Liver (tissue), 9 donors: Measurements from ENCODE around the gene MYBPH. TPM values are rescaled to one million over a fixed set of nuclear protein-coding genes. Genes with fewer than 3 reads are reported as not detected.

ENCODE experiments used
- DNase-seq: peaks from one replicate; pipeline ENCODE4 v3.0.0-alpha.2; 2017; ENCODE audit warnings: low spot score
- H3K27ac ChIP-seq, 2 donors: one replicate each; pipeline ENCODE4 v1.7.0; 2013; ENCODE audit warnings: inconsistent platforms in 2 of 2, low read length in 2 of 2, control low read depth in 1 of 2, low read depth in 1 of 2, mild to moderate bottlenecking in 1 of 2
- H3K27me3 ChIP-seq, 4 donors: one replicate each; pipeline versions ENCODE4 v1.6.1 to v1.7.0; 2013; ENCODE audit warnings: low read length in 3 of 4, inconsistent platforms in 1 of 4, mild to moderate bottlenecking in 1 of 4, moderate library complexity in 1 of 4; ENCODE audit not compliant: control insufficient read depth in 4 of 4, insufficient read depth in 4 of 4
- H3K36me3 ChIP-seq, 4 donors: one replicate each; pipeline versions ENCODE4 v1.6.1 to v1.7.0; 2013; ENCODE audit warnings: low read length in 3 of 4, mild to moderate bottlenecking in 3 of 4, low read depth in 1 of 4, moderate library complexity in 1 of 4; ENCODE audit not compliant: control insufficient read depth in 4 of 4, insufficient read depth in 3 of 4
- H3K4me1 ChIP-seq, 4 donors: one replicate each; pipeline versions ENCODE4 v1.6.1 to v1.7.0; 2013; ENCODE audit warnings: low read length in 3 of 4, mild to moderate bottlenecking in 3 of 4, moderate library complexity in 1 of 4; ENCODE audit not compliant: control insufficient read depth in 4 of 4, insufficient read depth in 4 of 4
- H3K4me3 ChIP-seq, 3 donors: one replicate each; pipeline versions ENCODE4 v1.6.1 to v1.7.0; 2013; ENCODE audit warnings: low read length in 3 of 3, control low read depth in 1 of 3, low read depth in 1 of 3, mild to moderate bottlenecking in 1 of 3
- H3K9ac ChIP-seq, 2 donors: one replicate each; pipeline ENCODE4 v1.7.0; 2013; ENCODE audit warnings: low read length in 2 of 2, mild to moderate bottlenecking in 2 of 2, moderate library complexity in 2 of 2, control low read depth in 1 of 2, low read depth in 1 of 2
- H3K9me3 ChIP-seq, 4 donors: one replicate each; pipeline versions ENCODE4 v1.6.1 to v1.7.0; 2013; ENCODE audit warnings: low read length in 3 of 4; ENCODE audit not compliant: control insufficient read depth in 4 of 4
- EGR1 ChIP-seq, 2 donors: IDR thresholded peaks; 2 replicates each; pipeline ENCODE4 v1.6.1; 2016 to 2018; ENCODE audit warnings: antibody characterized with exemption in 2 of 2, low read depth in 2 of 2
- FOXA1 ChIP-seq: IDR thresholded peaks from 2 replicates; pipeline ENCODE4 v1.6.1; 2016; ENCODE audit warnings: antibody characterized with exemption
- FOXA2 ChIP-seq: IDR thresholded peaks from 2 replicates; pipeline ENCODE4 v1.6.1; 2016; ENCODE audit warnings: antibody characterized with exemption
- GABPA ChIP-seq, 2 donors: IDR thresholded peaks in 1 of 2; conservative IDR thresholded peaks in 1 of 2; 2 replicates each; pipeline ENCODE4 v1.6.1; 2016; ENCODE audit warnings: antibody characterized with exemption in 2 of 2, mild to moderate bottlenecking in 1 of 2, moderate library complexity in 1 of 2
- HNF4A ChIP-seq, 2 donors: conservative IDR thresholded peaks; 2 replicates each; pipeline ENCODE4 v1.6.1; 2016; ENCODE audit warnings: antibody characterized with exemption in 2 of 2, mild to moderate bottlenecking in 2 of 2
- HNF4G ChIP-seq: IDR thresholded peaks from 2 replicates; pipeline ENCODE4 v1.6.1; 2016; ENCODE audit warnings: antibody characterized with exemption
- JUND ChIP-seq, 2 donors: IDR thresholded peaks; 2 replicates each; pipeline ENCODE4 v1.6.1; 2016; ENCODE audit warnings: antibody characterized with exemption in 2 of 2
- NR2F2 ChIP-seq: IDR thresholded peaks from 2 replicates; pipeline ENCODE4 v1.6.1; 2016; ENCODE audit warnings: antibody characterized with exemption
- RAD21 ChIP-seq, 2 donors: IDR thresholded peaks; 2 replicates each; pipeline ENCODE4 v1.6.1; 2016; ENCODE audit warnings: antibody characterized with exemption in 2 of 2, mild to moderate bottlenecking in 2 of 2
- RXRA ChIP-seq, 2 donors: IDR thresholded peaks; 2 replicates each; pipeline ENCODE4 v1.6.1; 2017 to 2018; ENCODE audit warnings: antibody characterized with exemption in 2 of 2, mild to moderate bottlenecking in 1 of 2
- SP1 ChIP-seq: IDR thresholded peaks from 2 replicates; pipeline ENCODE4 v1.6.1; 2018; ENCODE audit warnings: antibody characterized with exemption, mild to moderate bottlenecking
- TAF1 ChIP-seq: conservative IDR thresholded peaks from 2 replicates; pipeline ENCODE4 v1.6.1; 2016; ENCODE audit warnings: antibody characterized with exemption, mild to moderate bottlenecking
- YY1 ChIP-seq: IDR thresholded peaks from 2 replicates; pipeline ENCODE4 v1.6.1; 2016; ENCODE audit warnings: antibody characterized with exemption, mild to moderate bottlenecking
- WGBS: extraction: QIAGEN DNeasy Blood & Tissue Kit; methylation state at CpG from one replicate; pipeline ENCODE4 v1.1.7; 2013; 5-methylcytosine and 5-hydroxymethylcytosine counted together
- polyA plus RNA-seq, 2 donors: library from polyadenylated mRNA; stranded (reverse) in 1 of 2; unstranded in 1 of 2; fragments of 200-250 nt in 1 of 2; fragments of >200 nt in 1 of 2; fragmentation: Nextera tagmentation in 1 of 2; extraction: Ambion mirVana in 1 of 2; gene quantifications; one replicate each; pipeline versions ENCODE4 v1.2.1 to v1.2.3, GENCODE V29; 2013 to 2015
- total RNA-seq, 2 donors: library from RNA; depleted of rRNA; stranded (reverse); fragments of >200 nt; gene quantifications; one replicate each; pipeline ENCODE4 v1.2.3, GENCODE V29; 2014
- TF ChIP-seq, protein P1 (sequence below): IDR thresholded peaks from 2 replicates; pipeline ENCODE4 v1.6.1; 2016; ENCODE audit warnings: antibody characterized with exemption
- TF ChIP-seq, protein P2 (sequence below): fragments of 150-350 bp; IDR thresholded peaks from 2 replicates; pipeline ENCODE4 v1.5.1; 2017; ENCODE audit warnings: improper control_type of control experiment, low read depth, low read length; ENCODE audit not compliant: missing input control
- TF ChIP-seq, protein P3 (sequence below): IDR thresholded peaks from 2 replicates; pipeline ENCODE4 v1.6.1; 2016; ENCODE audit warnings: antibody characterized with exemption
- TF ChIP-seq, protein P4 (sequence below): IDR thresholded peaks from 2 replicates; pipeline ENCODE4 v1.6.1; 2016; ENCODE audit warnings: antibody characterized with exemption, mild to moderate bottlenecking
- TF ChIP-seq, protein P5 (sequence below): IDR thresholded peaks from 2 replicates; pipeline ENCODE4 v1.6.1; 2016; ENCODE audit warnings: antibody characterized with exemption
- donor health status: healthy.
- donor health status: healthy.
- donor health status: healthy.
- donor health status: healthy.
- donor health status: healthy.

The MYBPH gene
- total and polyA plus RNA-seq, 4 donors, result 0.09 TPM; not detected in 3

DNA sequence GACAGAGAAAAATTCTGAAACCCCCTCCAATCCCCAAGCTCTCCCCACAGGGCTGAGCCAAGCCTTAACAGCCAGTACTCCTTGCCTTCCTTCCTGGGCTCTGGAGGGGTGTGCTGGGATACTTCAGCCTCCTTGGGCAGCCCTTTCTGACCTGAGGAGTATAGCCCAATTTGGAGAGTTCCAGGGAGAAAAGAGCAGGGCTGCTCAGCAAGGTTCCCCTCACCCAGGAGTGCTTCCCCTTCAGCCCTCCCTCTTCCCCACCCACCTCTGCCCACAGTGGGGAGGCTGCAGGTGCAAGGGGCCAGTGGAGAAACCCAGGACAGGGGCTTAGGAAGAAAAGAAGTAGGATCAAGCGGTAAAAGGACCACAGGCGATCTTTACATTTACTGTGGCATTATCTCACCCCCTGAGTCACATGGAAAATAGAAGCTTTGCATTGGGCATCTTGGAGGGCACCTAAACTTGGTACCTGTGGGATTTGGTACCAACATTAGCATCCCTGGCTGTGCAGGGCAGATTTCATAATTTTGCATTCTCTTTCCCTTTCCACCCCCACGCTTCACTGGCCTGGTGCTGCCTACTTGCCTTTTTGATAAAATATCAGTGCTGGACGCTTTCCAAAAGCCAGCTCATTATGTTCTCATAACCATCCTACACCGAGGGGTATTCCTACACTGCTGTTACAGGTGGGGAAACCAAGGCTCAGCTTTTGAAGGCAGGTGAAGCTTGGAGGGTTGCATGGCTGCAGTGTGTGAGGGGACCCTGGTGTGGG is 50.9 kb downstream of the MYBPH start:
- no peaks in the 10 kb centered on the region for H3K36me3 ChIP-seq
- no peak for DNase-seq
- no peaks in the 10 kb centered on the region for H3K9me3 ChIP-seq
- H3K4me1 ChIP-seq, result peaks cover 5 to 31% (median 9%) of the 10 kb centered on the region in 4 donors
- 71% methylated on average over 5 of the region's 5 CpGs for WGBS
- H3K9ac ChIP-seq, result no peak overlapping the region
- TF ChIP-seq TAF1 (no peak), EGR1 (IDR thresholded peaks at IDR 0.05; ENCODE audit: low read depth in 2 of 2) (no peak), FOXA2 (no peak), GABPA (IDR thresholded peaks at IDR 0.05 in 1 of 2, conservative IDR thresholded peaks at IDR 0.05 in 1 of 2) (no peak), FOXA1 (no peak), SP1 (no peak), JUND (IDR thresholded peaks at IDR 0.05) (no peak), HNF4A (conservative IDR thresholded peaks at IDR 0.05) (no peak), HNF4G (no peak), RXRA (IDR thresholded peaks at IDR 0.05) (no peak), YY1 (no peak), NR2F2 (no peak)
- TF ChIP-seq, protein P1, sequence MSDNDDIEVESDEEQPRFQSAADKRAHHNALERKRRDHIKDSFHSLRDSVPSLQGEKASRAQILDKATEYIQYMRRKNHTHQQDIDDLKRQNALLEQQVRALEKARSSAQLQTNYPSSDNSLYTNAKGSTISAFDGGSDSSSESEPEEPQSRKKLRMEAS, result no peak
- TF ChIP-seq, protein P2, sequence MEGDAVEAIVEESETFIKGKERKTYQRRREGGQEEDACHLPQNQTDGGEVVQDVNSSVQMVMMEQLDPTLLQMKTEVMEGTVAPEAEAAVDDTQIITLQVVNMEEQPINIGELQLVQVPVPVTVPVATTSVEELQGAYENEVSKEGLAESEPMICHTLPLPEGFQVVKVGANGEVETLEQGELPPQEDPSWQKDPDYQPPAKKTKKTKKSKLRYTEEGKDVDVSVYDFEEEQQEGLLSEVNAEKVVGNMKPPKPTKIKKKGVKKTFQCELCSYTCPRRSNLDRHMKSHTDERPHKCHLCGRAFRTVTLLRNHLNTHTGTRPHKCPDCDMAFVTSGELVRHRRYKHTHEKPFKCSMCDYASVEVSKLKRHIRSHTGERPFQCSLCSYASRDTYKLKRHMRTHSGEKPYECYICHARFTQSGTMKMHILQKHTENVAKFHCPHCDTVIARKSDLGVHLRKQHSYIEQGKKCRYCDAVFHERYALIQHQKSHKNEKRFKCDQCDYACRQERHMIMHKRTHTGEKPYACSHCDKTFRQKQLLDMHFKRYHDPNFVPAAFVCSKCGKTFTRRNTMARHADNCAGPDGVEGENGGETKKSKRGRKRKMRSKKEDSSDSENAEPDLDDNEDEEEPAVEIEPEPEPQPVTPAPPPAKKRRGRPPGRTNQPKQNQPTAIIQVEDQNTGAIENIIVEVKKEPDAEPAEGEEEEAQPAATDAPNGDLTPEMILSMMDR, result no peak
- TF ChIP-seq, protein P3, sequence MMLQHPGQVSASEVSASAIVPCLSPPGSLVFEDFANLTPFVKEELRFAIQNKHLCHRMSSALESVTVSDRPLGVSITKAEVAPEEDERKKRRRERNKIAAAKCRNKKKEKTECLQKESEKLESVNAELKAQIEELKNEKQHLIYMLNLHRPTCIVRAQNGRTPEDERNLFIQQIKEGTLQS, result no peak
- H3K27me3 ChIP-seq, result peaks cover 0 to 3% (median 0%) of the 10 kb centered on the region in 4 donors
- no peak overlapping the region for H3K27ac ChIP-seq
- no peak overlapping the region for H3K4me3 ChIP-seq

DNA sequence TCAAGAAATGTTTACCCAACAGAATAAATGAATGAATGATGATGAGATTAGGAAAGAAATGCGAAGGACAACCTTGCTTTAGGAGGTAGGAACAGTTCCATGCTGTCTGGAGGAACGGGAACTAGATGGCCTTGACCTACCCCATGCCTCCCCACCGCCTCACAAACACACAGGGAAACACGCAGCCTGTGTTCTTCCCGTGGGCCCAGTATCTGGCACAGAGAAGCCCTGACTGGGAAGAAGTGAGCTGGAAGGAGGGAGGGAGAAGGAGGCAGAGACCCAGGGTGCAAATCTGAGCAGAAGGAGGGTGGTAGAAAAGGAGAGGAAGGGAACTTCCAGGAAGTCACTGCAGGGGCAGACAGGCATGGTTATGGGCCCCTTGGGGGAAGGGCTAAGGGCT is 51.6 kb downstream of the MYBPH start:
- peaks cover 5 to 31% (median 8%) of the 10 kb centered on the region in 4 donors for H3K4me1 ChIP-seq
- no peak overlapping the region for H3K27ac ChIP-seq
- no peak for TF ChIP-seq SP1
- TF ChIP-seq RAD21 (IDR thresholded peaks at IDR 0.05), result no peak
- no peak for TF ChIP-seq HNF4A (conservative IDR thresholded peaks at IDR 0.05)
- no peak for TF ChIP-seq GABPA (IDR thresholded peaks at IDR 0.05 in 1 of 2, conservative IDR thresholded peaks at IDR 0.05 in 1 of 2)
- TF ChIP-seq, protein P1, result no peak
- no peak for TF ChIP-seq FOXA2
- TF ChIP-seq, protein P4, sequence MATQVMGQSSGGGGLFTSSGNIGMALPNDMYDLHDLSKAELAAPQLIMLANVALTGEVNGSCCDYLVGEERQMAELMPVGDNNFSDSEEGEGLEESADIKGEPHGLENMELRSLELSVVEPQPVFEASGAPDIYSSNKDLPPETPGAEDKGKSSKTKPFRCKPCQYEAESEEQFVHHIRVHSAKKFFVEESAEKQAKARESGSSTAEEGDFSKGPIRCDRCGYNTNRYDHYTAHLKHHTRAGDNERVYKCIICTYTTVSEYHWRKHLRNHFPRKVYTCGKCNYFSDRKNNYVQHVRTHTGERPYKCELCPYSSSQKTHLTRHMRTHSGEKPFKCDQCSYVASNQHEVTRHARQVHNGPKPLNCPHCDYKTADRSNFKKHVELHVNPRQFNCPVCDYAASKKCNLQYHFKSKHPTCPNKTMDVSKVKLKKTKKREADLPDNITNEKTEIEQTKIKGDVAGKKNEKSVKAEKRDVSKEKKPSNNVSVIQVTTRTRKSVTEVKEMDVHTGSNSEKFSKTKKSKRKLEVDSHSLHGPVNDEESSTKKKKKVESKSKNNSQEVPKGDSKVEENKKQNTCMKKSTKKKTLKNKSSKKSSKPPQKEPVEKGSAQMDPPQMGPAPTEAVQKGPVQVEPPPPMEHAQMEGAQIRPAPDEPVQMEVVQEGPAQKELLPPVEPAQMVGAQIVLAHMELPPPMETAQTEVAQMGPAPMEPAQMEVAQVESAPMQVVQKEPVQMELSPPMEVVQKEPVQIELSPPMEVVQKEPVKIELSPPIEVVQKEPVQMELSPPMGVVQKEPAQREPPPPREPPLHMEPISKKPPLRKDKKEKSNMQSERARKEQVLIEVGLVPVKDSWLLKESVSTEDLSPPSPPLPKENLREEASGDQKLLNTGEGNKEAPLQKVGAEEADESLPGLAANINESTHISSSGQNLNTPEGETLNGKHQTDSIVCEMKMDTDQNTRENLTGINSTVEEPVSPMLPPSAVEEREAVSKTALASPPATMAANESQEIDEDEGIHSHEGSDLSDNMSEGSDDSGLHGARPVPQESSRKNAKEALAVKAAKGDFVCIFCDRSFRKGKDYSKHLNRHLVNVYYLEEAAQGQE, result no peak
- TF ChIP-seq, protein P2, result no peak
- TF ChIP-seq, protein P5, sequence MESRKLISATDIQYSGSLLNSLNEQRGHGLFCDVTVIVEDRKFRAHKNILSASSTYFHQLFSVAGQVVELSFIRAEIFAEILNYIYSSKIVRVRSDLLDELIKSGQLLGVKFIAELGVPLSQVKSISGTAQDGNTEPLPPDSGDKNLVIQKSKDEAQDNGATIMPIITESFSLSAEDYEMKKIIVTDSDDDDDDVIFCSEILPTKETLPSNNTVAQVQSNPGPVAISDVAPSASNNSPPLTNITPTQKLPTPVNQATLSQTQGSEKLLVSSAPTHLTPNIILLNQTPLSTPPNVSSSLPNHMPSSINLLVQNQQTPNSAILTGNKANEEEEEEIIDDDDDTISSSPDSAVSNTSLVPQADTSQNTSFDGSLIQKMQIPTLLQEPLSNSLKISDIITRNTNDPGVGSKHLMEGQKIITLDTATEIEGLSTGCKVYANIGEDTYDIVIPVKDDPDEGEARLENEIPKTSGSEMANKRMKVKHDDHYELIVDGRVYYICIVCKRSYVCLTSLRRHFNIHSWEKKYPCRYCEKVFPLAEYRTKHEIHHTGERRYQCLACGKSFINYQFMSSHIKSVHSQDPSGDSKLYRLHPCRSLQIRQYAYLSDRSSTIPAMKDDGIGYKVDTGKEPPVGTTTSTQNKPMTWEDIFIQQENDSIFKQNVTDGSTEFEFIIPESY, result no peak
- no peak for TF ChIP-seq HNF4G
- TF ChIP-seq RXRA (IDR thresholded peaks at IDR 0.05), result no peak
- no peak overlapping the region for H3K4me3 ChIP-seq
- H3K9ac ChIP-seq, result no peak overlapping the region
- H3K9me3 ChIP-seq, result no peaks in the 10 kb centered on the region
- no peak for DNase-seq
- no peaks in the 10 kb centered on the region for H3K36me3 ChIP-seq
- peaks cover 0 to 3% (median 0%) of the 10 kb centered on the region in 4 donors for H3K27me3 ChIP-seq
- 54% methylated on average over 5 of the region's 5 CpGs for WGBS
